GM18951 (cell line): ENCODE measurements around the gene TUSC2.

Source experiments
- POLR2A ChIP-seq: IDR thresholded peaks from 4 replicates; pipeline ENCODE4 v1.6.1; 2011; ENCODE audit warnings: mild to moderate bottlenecking; ENCODE audit not compliant: insufficient read length, insufficient read depth; ENCODE audit errors: extremely low read depth
- in situ Hi-C: fragments of 300-500 bp; cut with MboI; formaldehyde crosslinking; loops from one replicate; pipeline ENCODE4 v1.12.0; 2022; ENCODE audit warnings: low sequenced_read_pairs, mixed read lengths, inconsistent platforms; ENCODE audit not compliant: unreplicated experiment

Gene TUSC2

DNA sequence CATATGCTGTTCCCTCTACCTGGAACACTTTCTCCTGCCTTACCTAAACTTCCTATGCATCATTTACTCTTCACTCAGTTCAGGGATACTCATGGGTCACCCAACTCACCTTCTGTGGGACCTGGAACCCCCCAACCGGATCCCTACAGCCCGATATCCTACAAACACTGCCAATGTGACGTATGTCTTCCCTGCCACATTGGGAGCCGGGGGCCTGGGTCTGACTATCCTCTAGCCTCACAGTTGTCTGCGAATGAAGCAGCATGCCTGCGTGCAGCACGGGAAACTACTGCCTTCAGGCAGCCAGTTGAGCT, 22.1 kb upstream of the TUSC2 start:
- in situ Hi-C loops: no loop called here
- TF ChIP-seq POLR2A: no peak

DNA sequence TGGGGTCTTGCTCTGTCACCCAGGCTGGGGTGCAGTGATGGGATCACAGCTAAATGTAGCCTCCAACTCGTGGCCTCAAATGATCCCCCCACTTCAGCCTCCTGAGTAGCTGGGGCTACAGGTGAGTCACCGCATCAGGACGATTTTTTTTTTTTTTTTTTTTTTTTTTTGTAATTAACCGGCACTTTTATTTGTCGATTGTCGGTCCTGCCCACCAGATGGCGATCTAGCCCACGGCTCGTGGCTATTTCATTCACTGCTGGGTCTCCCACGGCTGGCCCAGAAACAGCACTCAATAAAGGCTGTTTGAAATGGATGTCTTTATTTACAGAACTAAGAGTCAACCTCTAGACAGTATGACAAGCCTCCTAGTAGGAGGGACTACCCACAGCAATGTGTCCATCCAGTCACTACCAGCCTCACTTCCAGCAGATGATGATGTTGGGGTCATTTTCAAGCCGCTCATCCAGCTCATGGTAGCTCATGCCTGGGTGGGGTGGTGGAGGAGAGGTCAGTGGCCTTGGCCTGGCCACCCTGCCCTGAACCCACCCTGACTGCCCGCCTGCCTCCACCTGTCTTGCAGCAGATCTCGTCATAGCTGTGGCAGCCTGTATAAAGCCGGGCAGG, 19.3 kb upstream of the TUSC2 start:
- in situ Hi-C loops: loop anchor here (10.0 kb wide), 1 partner anchor 198 kb away; no protein-coding TSS in a partner anchor
- TF ChIP-seq POLR2A: no peak

GRCh38 chr3:50345586-50346234, 17.7 kb upstream of the TUSC2 start, which contains the start of gene ZMYND10:
ZMYND10 (minus strand) TSS chr3:50345732; CDS start chr3:50345579, 153 bp downstream.
- in situ Hi-C loops: loop anchor here (10.0 kb wide), 1 partner anchor 199 kb away; no protein-coding TSS in a partner anchor
- TF ChIP-seq POLR2A: no peak

DNA sequence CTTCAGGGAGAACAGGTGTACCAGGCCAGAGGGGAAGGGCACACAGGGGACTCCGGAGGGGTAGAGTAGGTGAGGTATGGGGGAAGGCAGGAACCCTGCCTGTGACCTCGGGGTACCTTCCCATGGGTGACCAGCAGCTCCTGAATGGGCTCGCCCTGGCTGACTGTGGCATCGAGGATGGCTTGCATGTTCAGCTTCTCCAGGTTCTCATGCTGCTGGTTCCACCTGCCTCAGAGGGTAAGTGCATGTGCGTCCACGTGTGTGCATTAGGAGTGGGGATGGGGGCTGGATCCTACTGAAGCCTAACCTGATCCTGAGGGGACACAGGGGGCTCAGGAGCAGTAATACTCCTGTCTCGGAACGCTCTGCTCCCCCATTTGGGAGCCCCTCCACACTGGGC, 17.0 kb upstream of the TUSC2 start:
- in situ Hi-C loops: loop anchor here (10.0 kb wide), 1 partner anchor 200 kb away; no protein-coding TSS in a partner anchor
- no peak for TF ChIP-seq POLR2A

DNA sequence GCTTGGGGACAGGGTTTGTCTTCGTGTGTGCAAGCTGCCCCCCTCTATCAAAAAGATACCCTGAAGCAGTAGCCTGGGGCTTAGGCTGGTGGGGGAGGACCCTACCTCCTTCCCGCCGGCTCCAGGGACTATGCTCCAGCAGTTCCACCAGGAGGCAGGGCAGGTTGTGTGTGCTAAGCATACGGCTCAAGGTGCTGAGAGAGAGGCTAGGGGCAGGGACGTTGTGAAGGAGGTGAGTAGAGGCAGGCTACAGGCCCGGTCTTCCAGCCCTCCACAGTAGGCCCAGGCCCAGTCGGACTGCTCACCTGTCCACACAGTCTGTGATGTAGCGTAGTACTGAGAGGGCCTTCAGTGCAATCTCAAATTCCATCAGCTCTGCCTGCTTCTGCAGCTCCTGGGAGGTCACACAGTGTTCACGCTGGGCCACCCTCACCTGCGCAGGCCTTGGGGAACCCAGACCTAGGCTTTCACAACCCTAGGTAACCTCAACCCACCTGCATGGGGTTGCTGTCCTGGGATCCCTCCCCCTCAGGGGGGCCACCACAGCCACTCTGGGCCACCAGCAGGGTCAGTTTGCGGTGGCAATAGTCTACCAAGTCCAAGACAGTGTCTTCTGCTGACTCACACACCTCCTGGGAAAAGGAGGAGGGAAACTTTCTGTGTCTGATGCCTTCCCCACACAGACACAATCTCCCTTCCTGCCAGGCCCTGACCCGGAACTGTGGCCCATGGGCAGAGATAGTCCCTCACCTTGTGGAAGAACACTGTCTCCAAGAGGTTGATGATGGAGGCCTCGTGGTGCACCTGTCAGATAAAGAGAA, 15.0 kb upstream of the TUSC2 start:
- no peak for TF ChIP-seq POLR2A
- in situ Hi-C loops: loop anchor here (10.0 kb wide), 1 partner anchor 202 kb away; no protein-coding TSS in a partner anchor

DNA sequence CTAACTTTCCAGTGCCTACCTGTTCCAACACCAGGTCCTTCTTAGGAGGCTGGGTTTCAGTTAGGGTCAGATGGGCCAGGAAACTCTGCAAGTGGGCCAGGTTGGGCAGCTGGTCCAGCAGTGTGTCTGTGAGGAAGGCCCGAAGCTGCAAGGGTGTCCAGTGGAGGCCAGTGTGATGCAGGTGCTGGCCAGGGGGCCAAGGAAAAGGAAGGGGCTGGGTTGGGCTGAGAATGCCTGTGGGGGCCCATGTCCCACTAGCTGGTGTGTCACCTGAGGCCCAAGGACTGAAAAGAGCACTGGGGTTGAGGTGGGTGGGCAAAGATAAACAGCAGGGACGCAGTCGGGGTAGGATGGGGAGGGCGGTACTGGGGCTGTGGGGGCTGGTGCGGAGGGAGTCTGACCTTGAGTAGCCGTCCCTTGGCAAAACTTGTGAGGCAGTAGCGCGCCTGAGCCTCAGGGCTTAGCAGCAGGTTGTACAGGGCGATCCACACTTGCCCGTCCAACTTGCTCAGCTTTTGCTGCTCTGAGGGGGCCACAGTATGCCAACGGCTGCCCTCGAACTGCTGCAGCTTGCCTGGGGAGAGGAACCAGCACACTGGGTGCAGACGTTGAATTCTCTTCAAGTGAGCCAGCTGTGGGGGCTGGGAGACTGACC, 14.1 kb upstream of the TUSC2 start:
- in situ Hi-C loops: loop anchor here (10.0 kb wide), 1 partner anchor 203 kb away; no protein-coding TSS in a partner anchor
- TF ChIP-seq POLR2A: no peak

GRCh38 chr3:50341537-50341936, 13.5 kb upstream of the TUSC2 start:
- TF ChIP-seq POLR2A: no peak
- in situ Hi-C loops: loop anchor here (10.0 kb wide), 1 partner anchor 203 kb away; no protein-coding TSS in a partner anchor

DNA sequence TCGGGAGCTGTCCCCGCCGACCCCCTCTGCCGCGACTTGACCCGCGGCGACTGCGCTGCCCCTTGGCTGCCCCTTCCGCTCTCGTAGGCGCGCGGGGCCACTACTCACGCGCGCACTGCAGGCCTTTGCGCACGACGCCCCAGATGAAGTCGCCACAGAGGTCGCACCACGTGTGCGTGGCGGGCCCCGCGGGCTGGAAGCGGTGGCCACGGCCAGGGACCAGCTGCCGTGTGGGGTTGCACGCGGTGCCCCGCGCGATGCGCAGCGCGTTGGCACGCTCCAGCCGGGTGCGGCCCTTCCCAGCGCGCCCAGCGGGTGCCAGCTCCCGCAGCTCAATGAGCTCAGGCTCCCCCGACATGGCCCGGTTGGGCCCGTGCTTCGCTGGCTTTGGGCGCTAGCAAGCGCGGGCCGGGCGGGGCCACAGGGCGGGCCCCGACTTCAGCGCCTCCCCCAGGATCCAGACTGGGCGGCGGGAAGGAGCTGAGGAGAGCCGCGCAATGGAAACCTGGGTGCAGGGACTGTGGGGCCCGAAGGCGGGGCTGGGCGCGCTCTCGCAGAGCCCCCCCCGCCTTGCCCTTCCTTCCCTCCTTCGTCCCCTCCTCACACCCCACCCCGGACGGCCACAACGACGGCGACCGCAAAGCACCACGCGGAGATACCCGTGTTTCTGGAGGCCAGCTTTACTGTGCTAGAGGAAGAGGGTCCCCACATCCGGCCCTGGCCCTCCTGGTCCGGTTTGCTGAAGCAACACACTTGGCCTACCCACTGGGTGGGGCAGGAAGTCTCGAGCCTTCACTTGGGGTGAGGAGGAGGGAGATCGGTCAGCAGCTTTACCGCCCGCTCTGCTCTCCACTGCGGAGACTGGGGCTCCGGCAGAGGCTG, 12.7 kb upstream of the TUSC2 start, which contains the start of gene RASSF1:
TSS of gene RASSF1 (minus strand) at position 389 of the 882 bp plus-strand sequence. CDS start at position 358, 31 bp downstream.
- peak; percentile 74 for TF ChIP-seq POLR2A
- in situ Hi-C loops: loop anchor here (10.0 kb wide), 1 partner anchor 204 kb away; no protein-coding TSS in a partner anchor

GRCh38 chr3:50340147-50340447, 12.1 kb upstream of the TUSC2 start:
- in situ Hi-C loops: loop anchor here (10.0 kb wide), 1 partner anchor 205 kb away; no protein-coding TSS in a partner anchor
- no peak for TF ChIP-seq POLR2A

GRCh38 chr3:50339485-50340146, 11.6 kb upstream of the TUSC2 start:
- in situ Hi-C loops: loop anchor here (10.0 kb wide), 1 partner anchor 205 kb away; no protein-coding TSS in a partner anchor
- TF ChIP-seq POLR2A: no peak

- in situ Hi-C loops: no loop called here
- no peak for TF ChIP-seq POLR2A
These were observed 10.9 kb upstream of the TUSC2 start for GRCh38 chr3:50338965-50339364.

DNA sequence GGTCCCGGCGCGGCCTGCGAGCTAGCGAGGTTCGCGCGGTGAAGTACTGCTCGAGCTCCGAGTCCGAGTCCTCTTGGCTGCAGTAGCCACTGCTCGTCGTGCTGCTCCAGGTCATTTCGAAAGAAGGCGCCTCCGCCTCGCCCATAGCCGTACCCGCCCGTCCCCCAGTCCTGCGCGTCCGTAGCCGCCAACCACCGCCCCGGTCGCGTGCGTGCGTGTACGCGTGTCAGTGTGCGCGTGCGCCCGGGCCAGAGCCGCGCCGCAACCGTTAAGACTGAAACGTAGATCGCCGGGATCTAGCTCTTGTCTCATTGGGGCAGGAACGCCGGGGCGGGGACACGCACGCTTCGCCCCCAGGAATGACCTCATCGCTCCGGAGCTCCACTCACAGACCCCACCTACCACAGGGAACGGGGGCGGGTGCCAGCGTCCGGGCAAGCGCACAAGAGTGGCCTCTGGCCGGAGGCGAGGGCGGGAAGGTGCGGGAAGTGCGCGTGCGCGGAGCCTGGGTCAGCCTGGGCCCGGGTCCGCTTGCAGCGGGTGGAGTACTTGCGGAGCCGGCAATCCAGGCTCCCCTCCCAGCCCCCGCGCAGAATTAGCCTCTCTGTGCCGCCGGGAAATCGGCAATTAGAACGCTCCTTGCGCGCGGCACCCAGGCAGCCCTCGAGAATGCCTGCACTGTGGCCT, 9.3 kb upstream of the TUSC2 start:
- in situ Hi-C loops: no loop called here

More for the DNA sequence above, 9.3 kb upstream of the TUSC2 start:
- peak; percentile 90 for TF ChIP-seq POLR2A
